HCT116 (cell line): Measurements from ENCODE around the gene TAS2R46. TPM values are rescaled to one million over a fixed set of nuclear protein-coding genes. Genes with fewer than 3 reads are reported as not detected.

ENCODE experiments used
- ATAC-seq: fragments of 200-7000 bp; cut with Tn5 transposase; 2 replicates; pipeline ENCODE4 v1.9.1; 2020; ENCODE audit warnings: mild to moderate bottlenecking, moderate library complexity
- BruUV-seq: library from RNA; stranded (reverse); fragments of 400-500 nt; replicated peaks from 2 replicates; lab custom pipeline; 2021; lab: Mats Ljungman, UMichigan
- CTCF ChIA-PET: fragments of 300-600 bp; sonication (Branson Sonifier 250); formaldehyde crosslinking; loops from one replicate; lab custom pipeline; 2021; ENCODE audit warnings: antibody characterized with exemption; lab: Charles Lee
- POLR2A ChIA-PET: fragments of 300-600, 350-600 bp; sonication (Branson Sonifier 250); formaldehyde crosslinking; loops from one replicate; lab custom pipeline; 2021; ENCODE audit warnings: antibody characterized with exemption; lab: Charles Lee
- RAD21 ChIA-PET, 2 experiments: fragments of 300-600 bp; sonication (Branson Sonifier 250); formaldehyde crosslinking; loops; one replicate each; lab custom pipeline; 2023; ENCODE audit warnings: low total read pairs in 2 of 2; ENCODE audit not compliant: uncharacterized antibody in 2 of 2, unreplicated experiment in 2 of 2, low non-redundant PET in 1 of 2; lab: Charles Lee
- DNase-seq: peaks from one replicate; pipeline ENCODE4 v3.0.0-alpha.2; 2010; ENCODE audit warnings: low read depth, low spot score
- H2AFZ ChIP-seq: fragments of 200-600 bp; shearing (Covaris generic), sonication (generic); 2 replicates; pipeline ENCODE4 v1.6.1; 2017; ENCODE audit warnings: low read depth, mixed run types, mixed read lengths, antibody characterized with exemption, low read length; ENCODE audit not compliant: poor library complexity, severe bottlenecking
- H3K27ac ChIP-seq: 2 replicates; pipeline ENCODE4 v1.5.1; 2012; ENCODE audit warnings: low read depth, low read length
- H3K27me3 ChIP-seq: fragments of 200-600 bp; sonication (generic); 2 replicates; pipeline ENCODE4 v1.6.1; 2016; ENCODE audit warnings: mixed run types, low read length, mixed read lengths; ENCODE audit not compliant: insufficient read depth
- H3K36me3 ChIP-seq, 2 experiments: fragments of 200-500 bp in 1 of 2; fragments of 200-600 bp in 1 of 2; sonication (Bioruptor generic) in 1 of 2; sonication (generic) in 1 of 2; 2 replicates each; pipeline versions ENCODE4 v1.5.1 to v1.6.1; 2014 to 2016; ENCODE audit warnings: low read length in 2 of 2, inconsistent platforms in 1 of 2, mixed read lengths in 1 of 2, mixed run types in 1 of 2; ENCODE audit not compliant: insufficient read depth in 2 of 2, control insufficient read depth in 1 of 2
- H3K4me1 ChIP-seq, 2 experiments: fragments of 200-600 bp in 1 of 2; sonication (generic) in 1 of 2; 2 replicates each; pipeline versions ENCODE4 v1.5.1 to v1.6.1; 2012 to 2017; ENCODE audit warnings: low read length in 2 of 2, inconsistent platforms in 1 of 2, mild to moderate bottlenecking in 1 of 2, mixed read lengths in 1 of 2, mixed run types in 1 of 2, moderate library complexity in 1 of 2; ENCODE audit not compliant: insufficient read depth in 2 of 2, control insufficient read depth in 1 of 2
- H3K4me2 ChIP-seq: fragments of 200-600 bp; sonication (generic); 2 replicates; pipeline ENCODE4 v1.6.1; 2017; ENCODE audit warnings: mixed run types, low read length, mixed read lengths
- H3K4me3 ChIP-seq, 2 experiments: fragments of 200-600 bp in 1 of 2; sonication (generic) in 1 of 2; replicated peaks in 1 of 2; 2 replicates each; pipeline ENCODE4 v1.5.1; 2011 to 2016; ENCODE audit warnings: low read length in 2 of 2, control low read depth in 1 of 2, low read depth in 1 of 2, mild to moderate bottlenecking in 1 of 2, mixed read lengths in 1 of 2, mixed run types in 1 of 2
- H3K79me2 ChIP-seq: fragments of 200-600 bp; sonication (generic); 2 replicates; pipeline ENCODE4 v1.6.1; 2017; ENCODE audit warnings: mild to moderate bottlenecking, mixed run types, low read length, moderate library complexity, mixed read lengths; ENCODE audit not compliant: insufficient read depth
- H3K9ac ChIP-seq: fragments of 200-600 bp; sonication (generic); 2 replicates; pipeline ENCODE4 v1.6.1; 2016; ENCODE audit warnings: low read length, mixed read lengths
- H3K9me2 ChIP-seq: fragments of 200-600 bp; sonication (generic), shearing (Covaris generic); 2 replicates; pipeline ENCODE4 v1.6.1; 2017; ENCODE audit warnings: mixed run types, mild to moderate bottlenecking, moderate library complexity; ENCODE audit not compliant: insufficient read depth
- H3K9me3 ChIP-seq, 2 experiments: fragments of 200-500 bp in 1 of 2; fragments of 200-600 bp in 1 of 2; sonication (Bioruptor generic) in 1 of 2; sonication (generic) in 1 of 2; 2 replicates each; pipeline ENCODE4 v1.6.1; 2014 to 2017; ENCODE audit warnings: low read length in 2 of 2, mixed read lengths in 2 of 2, inconsistent platforms in 1 of 2, low read depth in 1 of 2, mild to moderate bottlenecking in 1 of 2, mixed run types in 1 of 2, moderate library complexity in 1 of 2; ENCODE audit not compliant: control insufficient read depth in 1 of 2, insufficient read depth in 1 of 2
- H4K20me1 ChIP-seq: fragments of 200-600 bp; sonication (generic), shearing (Covaris generic); 2 replicates; pipeline ENCODE4 v1.6.1; 2017; ENCODE audit warnings: mixed run types, mild to moderate bottlenecking, moderate library complexity; ENCODE audit not compliant: insufficient read depth
- CEBPB ChIP-seq: IDR thresholded peaks from 2 replicates; pipeline ENCODE4 v1.6.1; 2012; ENCODE audit warnings: low read depth
- EGR1 ChIP-seq: IDR thresholded peaks from 2 replicates; pipeline ENCODE4 v1.6.1; 2012; ENCODE audit warnings: low read depth
- ELF1 ChIP-seq: IDR thresholded peaks from 2 replicates; pipeline ENCODE4 v1.6.1; 2012; ENCODE audit warnings: low read depth, borderline replicate concordance
- EZH2 ChIP-seq: fragments of 200-600 bp; sonication (generic); IDR thresholded peaks from 2 replicates; pipeline ENCODE4 v1.6.1; 2017; ENCODE audit warnings: antibody characterized with exemption, mixed run types
- POLR2A ChIP-seq: IDR thresholded peaks from 2 replicates; pipeline ENCODE4 v1.7.0; 2011; ENCODE audit warnings: borderline replicate concordance; ENCODE audit not compliant: insufficient read depth, insufficient read length; ENCODE audit errors: extremely low read depth
- RAD21 ChIP-seq: IDR thresholded peaks from 2 replicates; pipeline ENCODE4 v1.6.1; 2012; ENCODE audit warnings: low read depth, mild to moderate bottlenecking
- SIN3A ChIP-seq: IDR thresholded peaks from 2 replicates; pipeline ENCODE4 v1.6.1; 2012; ENCODE audit warnings: low read depth
- SRF ChIP-seq: IDR thresholded peaks from 2 replicates; pipeline ENCODE4 v1.6.1; 2012; ENCODE audit warnings: low read depth
- TCF7L2 ChIP-seq: IDR thresholded peaks from 2 replicates; pipeline ENCODE4 v1.7.0; 2011; ENCODE audit warnings: borderline replicate concordance, inconsistent platforms; ENCODE audit not compliant: insufficient read depth, insufficient read length; ENCODE audit errors: extremely low read depth
- YY1 ChIP-seq: IDR thresholded peaks from 2 replicates; pipeline ENCODE4 v1.6.1; 2011; ENCODE audit warnings: low read length, low read depth, moderate library complexity, mild to moderate bottlenecking; ENCODE audit not compliant: insufficient replicate concordance; ENCODE audit errors: extremely low read depth
- ZFX ChIP-seq: fragments of 450-650 bp; IDR thresholded peaks from 2 replicates; pipeline ENCODE4 v1.6.1; 2017
- intact Hi-C: fragments of 100-400 bp; cut with micrococcal nuclease; formaldehyde crosslinking; loops from 2 replicates; pipeline ENCODE4 v1.10.0; 2022
- total RNA-seq: library from RNA; stranded (reverse); gene quantifications from one replicate; pipeline ENCODE4 v1.2.1, GENCODE V29; 2021; ENCODE audit not compliant: unreplicated experiment
- TF ChIP-seq, protein P1 (sequence below): IDR thresholded peaks from 2 replicates; pipeline ENCODE4 v1.6.1; 2011; ENCODE audit warnings: mild to moderate bottlenecking, low read length, moderate library complexity; ENCODE audit not compliant: insufficient replicate concordance; ENCODE audit errors: extremely low read depth
- TF ChIP-seq, protein P2 (sequence below), 3 experiments: fragments of 200-600 bp in 1 of 3; sonication (generic) in 1 of 3; IDR thresholded peaks in 2 of 3; conservative IDR thresholded peaks in 1 of 3; 2 replicates each; pipeline ENCODE4 v1.5.1; 2012 to 2017; ENCODE audit warnings: low read depth in 2 of 3, low read length in 2 of 3, antibody characterized with exemption in 1 of 3, borderline replicate concordance in 1 of 3, control low read depth in 1 of 3, mild to moderate bottlenecking in 1 of 3, mixed read lengths in 1 of 3, mixed run types in 1 of 3, moderate library complexity in 1 of 3; ENCODE audit not compliant: insufficient read depth in 1 of 3

Gene TAS2R46
- total RNA-seq, 1 experiment from 2014 or later: 0.42 TPM

DNA sequence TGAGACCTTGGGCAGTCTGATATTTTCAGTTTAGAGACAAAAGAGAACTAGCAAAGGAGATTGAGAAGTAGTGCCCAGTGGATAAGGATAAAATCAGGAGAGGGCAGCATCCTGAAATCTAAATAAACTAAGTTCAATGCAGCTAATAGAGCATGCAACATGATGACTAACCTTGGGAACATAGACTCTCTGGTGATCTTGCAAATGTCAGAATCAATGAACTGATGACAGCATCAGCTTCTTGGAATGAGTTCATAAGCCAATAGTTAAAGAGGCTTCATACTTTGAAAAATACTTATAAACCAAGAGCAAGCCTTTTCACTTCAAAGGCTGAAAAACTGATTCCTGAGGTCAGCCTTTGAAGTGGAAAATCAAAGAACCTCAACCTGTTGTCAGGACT is 47.9 kb downstream of the TAS2R46 start:
- no peaks in the 10 kb centered on the region for H3K9me2 ChIP-seq
- no peak for TF ChIP-seq RAD21
- TF ChIP-seq SRF: no peak
- TF ChIP-seq, protein P1, sequence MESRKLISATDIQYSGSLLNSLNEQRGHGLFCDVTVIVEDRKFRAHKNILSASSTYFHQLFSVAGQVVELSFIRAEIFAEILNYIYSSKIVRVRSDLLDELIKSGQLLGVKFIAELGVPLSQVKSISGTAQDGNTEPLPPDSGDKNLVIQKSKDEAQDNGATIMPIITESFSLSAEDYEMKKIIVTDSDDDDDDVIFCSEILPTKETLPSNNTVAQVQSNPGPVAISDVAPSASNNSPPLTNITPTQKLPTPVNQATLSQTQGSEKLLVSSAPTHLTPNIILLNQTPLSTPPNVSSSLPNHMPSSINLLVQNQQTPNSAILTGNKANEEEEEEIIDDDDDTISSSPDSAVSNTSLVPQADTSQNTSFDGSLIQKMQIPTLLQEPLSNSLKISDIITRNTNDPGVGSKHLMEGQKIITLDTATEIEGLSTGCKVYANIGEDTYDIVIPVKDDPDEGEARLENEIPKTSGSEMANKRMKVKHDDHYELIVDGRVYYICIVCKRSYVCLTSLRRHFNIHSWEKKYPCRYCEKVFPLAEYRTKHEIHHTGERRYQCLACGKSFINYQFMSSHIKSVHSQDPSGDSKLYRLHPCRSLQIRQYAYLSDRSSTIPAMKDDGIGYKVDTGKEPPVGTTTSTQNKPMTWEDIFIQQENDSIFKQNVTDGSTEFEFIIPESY: no peak
- TF ChIP-seq TCF7L2: no peak
- no peak for TF ChIP-seq CEBPB
- TF ChIP-seq, protein P2, sequence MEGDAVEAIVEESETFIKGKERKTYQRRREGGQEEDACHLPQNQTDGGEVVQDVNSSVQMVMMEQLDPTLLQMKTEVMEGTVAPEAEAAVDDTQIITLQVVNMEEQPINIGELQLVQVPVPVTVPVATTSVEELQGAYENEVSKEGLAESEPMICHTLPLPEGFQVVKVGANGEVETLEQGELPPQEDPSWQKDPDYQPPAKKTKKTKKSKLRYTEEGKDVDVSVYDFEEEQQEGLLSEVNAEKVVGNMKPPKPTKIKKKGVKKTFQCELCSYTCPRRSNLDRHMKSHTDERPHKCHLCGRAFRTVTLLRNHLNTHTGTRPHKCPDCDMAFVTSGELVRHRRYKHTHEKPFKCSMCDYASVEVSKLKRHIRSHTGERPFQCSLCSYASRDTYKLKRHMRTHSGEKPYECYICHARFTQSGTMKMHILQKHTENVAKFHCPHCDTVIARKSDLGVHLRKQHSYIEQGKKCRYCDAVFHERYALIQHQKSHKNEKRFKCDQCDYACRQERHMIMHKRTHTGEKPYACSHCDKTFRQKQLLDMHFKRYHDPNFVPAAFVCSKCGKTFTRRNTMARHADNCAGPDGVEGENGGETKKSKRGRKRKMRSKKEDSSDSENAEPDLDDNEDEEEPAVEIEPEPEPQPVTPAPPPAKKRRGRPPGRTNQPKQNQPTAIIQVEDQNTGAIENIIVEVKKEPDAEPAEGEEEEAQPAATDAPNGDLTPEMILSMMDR (IDR thresholded peaks at IDR 0.05 in 2 of 3, conservative IDR thresholded peaks at IDR 0.05 in 1 of 3; ENCODE audit: borderline replicate concordance in 1 of 3, insufficient read depth in 1 of 3, low read depth in 2 of 3, low read length in 2 of 3): no peak
- TF ChIP-seq YY1: no peak
- TF ChIP-seq EGR1: no peak
- no peak for TF ChIP-seq ELF1
- TF ChIP-seq ZFX: no peak
- TF ChIP-seq SIN3A: no peak
- TF ChIP-seq EZH2: no peak
- no peak for TF ChIP-seq POLR2A
- intact Hi-C loops: no loop called here
- DNase-seq: no peak
- ATAC-seq: no peak
- ChIA-PET RAD21 (no interaction called here), CTCF (no interaction called here), POLR2A (no interaction called here)
- H3K36me3 ChIP-seq: no peaks in the 10 kb centered on the region
- H3K9ac ChIP-seq: no peak overlapping the region
- no peak overlapping the region for H3K27ac ChIP-seq
- no TSS peak for BruUV-seq
- H4K20me1 ChIP-seq: no peaks in the 10 kb centered on the region
- no peak overlapping the region for H3K4me2 ChIP-seq
- H2AFZ ChIP-seq: no peak overlapping the region
- no peaks in the 10 kb centered on the region for H3K27me3 ChIP-seq
- H3K4me3 ChIP-seq: no peak overlapping the region
- H3K79me2 ChIP-seq: no peaks in the 10 kb centered on the region
- no peaks in the 10 kb centered on the region for H3K4me1 ChIP-seq
- H3K9me3 ChIP-seq: no peaks in the 10 kb centered on the region

Other genes starting within 250 kb of the TAS2R46 start
- 0.81 TPM for gene TAS2R10, start 235.9 kb downstream of the TAS2R46 start, total RNA-seq
- 2.2 TPM for gene PRR4, start 212.8 kb downstream of the TAS2R46 start, total RNA-seq
- 5.9 TPM for gene PRH1, start 178.0 kb downstream of the TAS2R46 start, total RNA-seq
- 0.91 TPM for gene TAS2R13, start 152.7 kb downstream of the TAS2R46 start, total RNA-seq
- gene PRH2, start 133.1 kb downstream of the TAS2R46 start, total RNA-seq: not detected
- gene TAS2R14, start 123.0 kb downstream of the TAS2R46 start, total RNA-seq: 1.9 TPM
- 0.54 TPM for gene TAS2R50, start 75.4 kb downstream of the TAS2R46 start, total RNA-seq
- gene TAS2R20, start 64.0 kb downstream of the TAS2R46 start, total RNA-seq: 0.76 TPM
- 1.6 TPM for gene TAS2R19, start 39.7 kb downstream of the TAS2R46 start, total RNA-seq
- gene TAS2R31, start 30.9 kb downstream of the TAS2R46 start, total RNA-seq: 1.7 TPM
- not detected for gene TAS2R43, start 30.0 kb upstream of the TAS2R46 start, total RNA-seq
- gene TAS2R30, start 72.3 kb upstream of the TAS2R46 start, total RNA-seq: 1.5 TPM
- gene SMIM10L1, start 108.9 kb upstream of the TAS2R46 start, total RNA-seq: 6.4 TPM
- not detected for gene TAS2R42, start 124.6 kb upstream of the TAS2R46 start, total RNA-seq
- gene PRB3, start 207.4 kb upstream of the TAS2R46 start, total RNA-seq: not detected
- not detected for gene PRB4, start 248.1 kb upstream of the TAS2R46 start, total RNA-seq